Heart left ventricle (tissue), 16 donors: Measurements from ENCODE around the gene ARHGAP1. TPM values are rescaled to one million over a fixed set of nuclear protein-coding genes. Genes with fewer than 3 reads are reported as not detected.

ENCODE experiments used
- ATAC-seq, 4 donors: fragments of 200-7000 bp; cut with Tn5 transposase; one replicate each; pipeline ENCODE4 v1.9.1; 2020 to 2022; ENCODE audit warnings: moderate library complexity in 4 of 4, mild to moderate bottlenecking in 3 of 4, moderate number of reproducible peaks in 1 of 4
- DNase-seq, 5 donors: peaks; one replicate each; pipeline ENCODE4 v3.0.0-alpha.2; 2020
- H3K27ac ChIP-seq, 12 donors: fragments of 200-600 bp; sonication (generic) in 4 of 12; one replicate each; pipeline versions ENCODE4 v1.5.0 to v1.8.0; 2016 to 2022; ENCODE audit warnings: mild to moderate bottlenecking in 2 of 12
- H3K27me3 ChIP-seq, 9 donors: fragments of 200-600 bp; sonication (generic) in 2 of 9; one replicate each; pipeline versions ENCODE4 v1.5.1 to v1.8.0; 2016 to 2022; ENCODE audit warnings: mild to moderate bottlenecking in 3 of 9
- H3K36me3 ChIP-seq, 9 donors: fragments of 200-600 bp; sonication (generic) in 2 of 9; one replicate each; pipeline versions ENCODE4 v1.5.0 to v1.8.0; 2018 to 2022; ENCODE audit warnings: mild to moderate bottlenecking in 2 of 9
- H3K4me1 ChIP-seq, 12 donors: fragments of 200-600 bp; sonication (generic) in 4 of 12; one replicate each; pipeline versions ENCODE4 v1.5.0 to v1.8.0; 2016 to 2022; ENCODE audit warnings: mild to moderate bottlenecking in 3 of 12
- H3K4me3 ChIP-seq, 12 donors: fragments of 200-600 bp; sonication (generic) in 4 of 12; one replicate each; pipeline versions ENCODE4 v1.5.0 to v1.8.0; 2017 to 2022; ENCODE audit warnings: mild to moderate bottlenecking in 9 of 12, moderate library complexity in 4 of 12
- H3K9me3 ChIP-seq, 12 donors: fragments of 200-600 bp; sonication (generic) in 4 of 12; one replicate each; pipeline versions ENCODE4 v1.5.0 to v1.8.0; 2016 to 2022; ENCODE audit warnings: mild to moderate bottlenecking in 1 of 12
- CTCF ChIP-seq, 12 donors: fragments of 200-600 bp; sonication (generic) in 4 of 12; IDR thresholded peaks; one replicate each; pipeline versions ENCODE4 v1.5.0 to v1.8.0; 2018 to 2022; ENCODE audit warnings: antibody characterized with exemption in 12 of 12, mild to moderate bottlenecking in 5 of 12
- POLR2A ChIP-seq, 2 donors: fragments of 450-650 bp; IDR thresholded peaks; one replicate each; pipeline ENCODE4 v1.6.1; 2017; ENCODE audit warnings: antibody characterized with exemption in 2 of 2, mild to moderate bottlenecking in 2 of 2, moderate library complexity in 2 of 2
- WGBS, 4 donors: extraction: QIAGEN DNeasy Blood & Tissue Kit in 2 of 4; methylation state at CpG; one replicate each; pipeline versions ENCODE4 v1.1.5 to v1.1.7; 2013 to 2018; 5-methylcytosine and 5-hydroxymethylcytosine counted together
- intact Hi-C, 10 donors: fragments of 100-400 bp; cut with DNase I; formaldehyde crosslinking; loops; one replicate each; pipeline versions ENCODE4 v1.11.1 to v1.14.2; 2022
- polyA plus RNA-seq, 2 donors: library from polyadenylated mRNA; stranded (reverse); fragments of 200-250 nt; gene quantifications; one replicate each; pipeline ENCODE4 v1.2.3, GENCODE V29; 2013
- total RNA-seq, 9 donors: library from RNA; depleted of rRNA in 2 of 9; stranded (reverse); fragments of >200 nt in 2 of 9; fragmentation: NEBNext Ultra II Directional in 3 of 9; extraction: Animal tissue kit (Norgen Biotek cat#: 25700) in 3 of 9; gene quantifications; one replicate each; pipeline versions ENCODE4 v1.1.0 to v1.2.4, GENCODE V29; 2016 to 2023
- donor health status: ischemic (EF 13 %, LVEDD 7.1; RV severe dilation, severe dysfunction).
- donor health status: healthy with polysubstance abuse.
- donor health status: DM: no; HTN: yes; CAD: no.
- donor health status: DM: no; HTN: no; CAD: no.
- donor health status: ischemic (EF 25% LVEDD 6.9; RV normal size, moderate dysfunction).
- donor health status: ischemic (EF 25% LVEDD 5.7; RV mildly dilated, moderate dysfunction).
- donor health status: healthy.
- donor health status: DM: yes; HTN: yes; CAD: no.
- donor health status: ischemic (EF 35%, LVEDD 5.7; RV mildly dilated, moderate dysfunction).
- donor health status: nonischemic (EF 11% LVEDD 7.7; RV severe dilation, severe dysfunction).
- donor health status: DM: yes; HTN: yes; CAD: no.
- donor health status: PGD.
- donor health status: ischemic (EF 29% LVEDD 5.4; RV normal size, mild dysfunction).
- donor health status: nonischemic (EF 23%, LVEDD 6.1; RV moderate dilation, normal function).

ARHGAP1 gene
- total and polyA plus RNA-seq, 11 donors, result 38.8 to 309 (median 75.3) TPM

- 94 to 97% (median 96%) methylated on average over 26 to 31 of the region's 31 CpGs for WGBS, 4 donors
- Histone ChIP-seq H3K27me3 (no peaks in the 10 kb centered on the region), H3K36me3 (peaks cover 3 to 66% (median 57%) of the 10 kb centered on the region in 9 donors), H3K9me3 (no peaks in the 10 kb centered on the region), H3K4me1 (peaks cover 0 to 24% (median 17%) of the 10 kb centered on the region in 12 donors), H3K27ac (no peak overlapping the region), H3K4me3 (no peak overlapping the region)
- TF ChIP-seq CTCF (IDR thresholded peaks at IDR 0.05), result no peak
- no peak for TF ChIP-seq POLR2A (IDR thresholded peaks at IDR 0.05)
- intact Hi-C loops, result no loop called here
- ATAC-seq, result no peak
- DNase-seq, result no peak
These were observed 4.8 kb upstream of the ARHGAP1 start for GRCh38 chr11:46705070-46705688.

GRCh38 chr11:46701078-46701654 is 747 bp upstream of the ARHGAP1 start:
- peaks cover 4 to 61% (median 50%) of the 10 kb centered on the region in 12 donors for H3K4me1 ChIP-seq

GRCh38 chr11:46698597-46698996 is 1.8 kb downstream of the ARHGAP1 start:
- Histone ChIP-seq H3K27ac (peak overlapping the region in 8 of 12 donors; percentile 30 to 97 (median 84)), H3K4me1 (peaks cover 4 to 87% (median 73%) of the 10 kb centered on the region in 12 donors), H3K27me3 (no peaks in the 10 kb centered on the region), H3K4me3 (peak overlapping the region in 4 of 12 donors; percentile 86 to 100 (median 95)), H3K9me3 (no peaks in the 10 kb centered on the region), H3K36me3 (peaks cover 0 to 51% (median 41%) of the 10 kb centered on the region in 9 donors)
- intact Hi-C loops, result no loop called here
- DNase-seq, result no peak
- TF ChIP-seq POLR2A (IDR thresholded peaks at IDR 0.05) (no peak), CTCF (IDR thresholded peaks at IDR 0.05) (no peak)
- 29 to 64% (median 57%) methylated on average over 1 of the region's 1 CpG for WGBS, 4 donors
- ATAC-seq, result no peak

More at GRCh38 chr11:46701078-46701654, 747 bp upstream of the ARHGAP1 start:
- TF ChIP-seq CTCF (IDR thresholded peaks at IDR 0.05) (no peak), POLR2A (IDR thresholded peaks at IDR 0.05) (no peak)
- ATAC-seq, result no peak
- H3K27ac ChIP-seq, result peak overlapping the region; percentile 87 to 100 (median 94)
- intact Hi-C loops, result loop anchor here in 3 of 10 donors (2.0 to 5.0 kb wide), 2 partner anchors 44 to 84 kb away; partner anchors contain the start of genes ATG13 (in 2 of the 3) and HARBI1 (in 2 of the 3)
- H3K36me3 ChIP-seq, result peaks cover 3 to 51% (median 43%) of the 10 kb centered on the region in 9 donors
- H3K27me3 ChIP-seq, result no peaks in the 10 kb centered on the region
- H3K4me3 ChIP-seq, result peak overlapping the region; percentile 68 to 100 (median 88)
- no peaks in the 10 kb centered on the region for H3K9me3 ChIP-seq
- 1 to 3% (median 1%) methylated on average over 29 of the region's 29 CpGs for WGBS, 4 donors
- DNase-seq, result no peak

GRCh38 chr11:46697723-46698122 is 2.7 kb downstream of the ARHGAP1 start:
- Histone ChIP-seq H3K36me3 (peaks cover 0 to 50% (median 36%) of the 10 kb centered on the region in 9 donors), H3K9me3 (no peaks in the 10 kb centered on the region), H3K4me1 (peaks cover 4 to 83% (median 72%) of the 10 kb centered on the region in 12 donors), H3K27me3 (no peaks in the 10 kb centered on the region), H3K27ac (peak overlapping the region in 10 of 12 donors; percentile 30 to 95 (median 70)), H3K4me3 (peak overlapping the region in 3 of 12 donors; percentile 6 to 100 (median 13))
- intact Hi-C loops, result no loop called here
- DNase-seq, result no peak
- ATAC-seq, result no peak
- 25 to 42% (median 27%) methylated on average over 2 of the region's 2 CpGs for WGBS, 4 donors
- TF ChIP-seq CTCF (IDR thresholded peaks at IDR 0.05), result no peak
- TF ChIP-seq POLR2A (IDR thresholded peaks at IDR 0.05), result no peak
